HFF-Myc (cell line): ENCODE results near the gene IQCE.
"Not testable (repeated sequence)": the region's sequence is repeated elsewhere in the genome, so short reads cannot be mapped to it uniquely, and the experiment has no call there.

Experiments
- DNase-seq: peaks from one replicate; pipeline ENCODE4 v3.0.0-alpha.2; 2011; ENCODE audit warnings: low read depth; ENCODE audit errors: extremely low read depth
- H3K4me3 ChIP-seq: replicated peaks from 2 replicates; pipeline ENCODE4 v1.5.1; 2011; ENCODE audit warnings: low read depth, mild to moderate bottlenecking, control low read depth, low read length
- TF ChIP-seq, protein P1 (sequence below): IDR thresholded peaks from 2 replicates; pipeline ENCODE4 v1.5.1; 2012; ENCODE audit warnings: mild to moderate bottlenecking, low read depth, low read length, control low read depth; ENCODE audit errors: missing control alignments

IQCE gene

DNA sequence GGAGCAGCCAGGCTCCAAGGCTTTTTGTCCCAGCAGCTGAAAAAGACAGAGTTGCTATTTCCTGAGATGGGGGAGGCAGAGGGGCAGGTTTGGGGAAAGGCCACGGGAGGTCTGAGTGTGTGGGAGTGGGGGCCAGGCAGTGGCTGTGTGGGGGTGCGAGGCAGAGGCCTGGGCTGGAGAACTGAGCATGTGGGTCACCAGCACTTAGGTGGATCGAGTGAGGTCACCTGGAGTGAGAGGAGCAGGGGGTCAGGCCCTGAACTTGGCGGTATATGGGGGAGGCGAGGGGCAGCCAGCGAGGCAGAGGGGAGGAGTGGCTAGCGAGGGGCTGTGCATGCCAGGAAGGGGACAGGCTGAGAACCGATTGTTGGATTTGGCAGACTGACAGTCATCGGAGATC is 28.4 kb downstream of the IQCE start:
- DNase-seq, result no peak
- H3K4me3 ChIP-seq, result no peak overlapping the region
- TF ChIP-seq, protein P1, sequence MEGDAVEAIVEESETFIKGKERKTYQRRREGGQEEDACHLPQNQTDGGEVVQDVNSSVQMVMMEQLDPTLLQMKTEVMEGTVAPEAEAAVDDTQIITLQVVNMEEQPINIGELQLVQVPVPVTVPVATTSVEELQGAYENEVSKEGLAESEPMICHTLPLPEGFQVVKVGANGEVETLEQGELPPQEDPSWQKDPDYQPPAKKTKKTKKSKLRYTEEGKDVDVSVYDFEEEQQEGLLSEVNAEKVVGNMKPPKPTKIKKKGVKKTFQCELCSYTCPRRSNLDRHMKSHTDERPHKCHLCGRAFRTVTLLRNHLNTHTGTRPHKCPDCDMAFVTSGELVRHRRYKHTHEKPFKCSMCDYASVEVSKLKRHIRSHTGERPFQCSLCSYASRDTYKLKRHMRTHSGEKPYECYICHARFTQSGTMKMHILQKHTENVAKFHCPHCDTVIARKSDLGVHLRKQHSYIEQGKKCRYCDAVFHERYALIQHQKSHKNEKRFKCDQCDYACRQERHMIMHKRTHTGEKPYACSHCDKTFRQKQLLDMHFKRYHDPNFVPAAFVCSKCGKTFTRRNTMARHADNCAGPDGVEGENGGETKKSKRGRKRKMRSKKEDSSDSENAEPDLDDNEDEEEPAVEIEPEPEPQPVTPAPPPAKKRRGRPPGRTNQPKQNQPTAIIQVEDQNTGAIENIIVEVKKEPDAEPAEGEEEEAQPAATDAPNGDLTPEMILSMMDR, result no peak

GRCh38 chr7:2587778-2588177 is 29.0 kb downstream of the IQCE start:
- TF ChIP-seq, protein P1, result no peak

DNA sequence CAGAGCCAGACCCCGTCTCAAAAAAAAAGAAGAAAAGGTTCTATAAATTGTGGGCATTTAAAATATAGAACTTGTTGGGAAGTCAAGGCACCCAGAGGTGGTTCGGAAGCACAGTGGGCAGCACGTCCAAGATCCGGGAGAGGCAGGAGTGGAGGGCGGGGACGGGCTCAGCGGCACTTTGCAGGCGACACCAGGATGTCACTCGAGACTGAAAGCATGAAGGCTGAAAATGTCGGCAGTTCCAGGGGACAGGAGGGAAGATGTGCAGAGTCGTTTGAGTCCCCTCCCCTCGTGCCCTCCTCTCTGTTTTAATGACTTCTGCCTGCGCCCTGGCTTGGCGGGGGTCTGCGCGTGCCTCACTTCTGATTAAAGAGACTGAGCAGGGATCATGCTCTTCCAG is 30.6 kb downstream of the IQCE start:
- TF ChIP-seq, protein P1, result no peak
- no peak overlapping the region for H3K4me3 ChIP-seq
- no peak for DNase-seq

More at GRCh38 chr7:2587778-2588177, 29.0 kb downstream of the IQCE start:
- DNase-seq, result no peak
- H3K4me3 ChIP-seq, result no peak overlapping the region

GRCh38 chr7:2589941-2590340 is 31.2 kb downstream of the IQCE start:
- not testable (repeated sequence) for DNase-seq

GRCh38 chr7:2592375-2592865 is 33.6 kb downstream of the IQCE start:
- TF ChIP-seq, protein P1, result no peak
- no peak overlapping the region for H3K4me3 ChIP-seq
- no peak for DNase-seq

More at GRCh38 chr7:2589941-2590340, 31.2 kb downstream of the IQCE start:
- H3K4me3 ChIP-seq, result not testable (repeated sequence)

GRCh38 chr7:2593036-2593727 is 34.4 kb downstream of the IQCE start:
- no peak overlapping the region for H3K4me3 ChIP-seq
- TF ChIP-seq, protein P1, result no peak
- DNase-seq, result no peak

GRCh38 chr7:2594599-2594998 is 35.8 kb downstream of the IQCE start:
- TF ChIP-seq, protein P1, result no peak
- H3K4me3 ChIP-seq, result no peak overlapping the region
- DNase-seq, result no peak
